ENCODE measurements around the gene OPHN1. TPM values are rescaled to one million over a fixed set of nuclear protein-coding genes. Genes with fewer than 3 reads are reported as not detected.

OPHN1 gene
- total and polyA plus RNA-seq, 4 experiments from 2014 or later: 0.03 to 0.44 (median 0.23) TPM; not detected in 1

DNA sequence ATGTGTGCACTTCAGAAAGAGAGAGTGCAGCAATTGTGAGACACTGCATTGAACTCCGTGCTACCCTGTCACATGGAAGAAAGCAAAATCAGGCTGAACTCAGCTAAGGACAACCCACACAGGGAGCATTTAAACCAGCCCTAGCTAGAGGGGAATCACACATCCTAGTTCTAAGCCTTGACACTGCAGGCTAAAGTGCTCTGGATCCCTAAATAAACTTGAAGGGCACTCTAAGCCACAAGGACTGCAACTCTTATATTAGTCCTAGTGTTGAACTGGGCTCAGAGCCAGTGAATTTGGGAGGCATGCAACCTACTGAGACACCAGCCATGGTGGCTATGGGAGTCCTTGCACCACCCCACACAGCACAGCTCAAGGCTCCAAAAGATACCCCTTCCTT, 311.9 kb downstream of the OPHN1 start:
- no peak for DNase-seq
- intact Hi-C loops (cut with micrococcal nuclease): no loop called here
- H3K4me3 Mint-ChIP-seq: no peak overlapping the region
- ChIA-PET CTCF (ENCODE audit: partially characterized antibody) (no interaction called here), POLR2A (ENCODE audit: partially characterized antibody) (no interaction called here)
- no peak overlapping the region for H3K27ac ChIP-seq (ENCODE audit: low read depth, low read length)
- no peaks in the 10 kb centered on the region for H3K36me3 Mint-ChIP-seq
- H3K4me1 Mint-ChIP-seq: no peaks in the 10 kb centered on the region
- H3K9me3 Mint-ChIP-seq: peaks cover 0 to 2% (median 0%) of the 10 kb centered on the region in 8 donors
- no peaks in the 10 kb centered on the region for H3K27me3 ChIP-seq (ENCODE audit: insufficient read depth, low read length)
- no peaks in the 10 kb centered on the region for H3K9me3 ChIP-seq (ENCODE audit: control insufficient read depth in 1 of 2, low read length in 2 of 2)
- no peaks in the 10 kb centered on the region for H3K36me3 ChIP-seq (ENCODE audit: insufficient read depth, low read length)
- H3K27ac Mint-ChIP-seq: no peak overlapping the region
- no peaks in the 10 kb centered on the region for H3K4me1 ChIP-seq (ENCODE audit: insufficient read depth, low read length)
- H3K4me3 ChIP-seq (ENCODE audit: low read length in 2 of 2): no peak overlapping the region
- no peaks in the 10 kb centered on the region for H3K27me3 Mint-ChIP-seq

DNA sequence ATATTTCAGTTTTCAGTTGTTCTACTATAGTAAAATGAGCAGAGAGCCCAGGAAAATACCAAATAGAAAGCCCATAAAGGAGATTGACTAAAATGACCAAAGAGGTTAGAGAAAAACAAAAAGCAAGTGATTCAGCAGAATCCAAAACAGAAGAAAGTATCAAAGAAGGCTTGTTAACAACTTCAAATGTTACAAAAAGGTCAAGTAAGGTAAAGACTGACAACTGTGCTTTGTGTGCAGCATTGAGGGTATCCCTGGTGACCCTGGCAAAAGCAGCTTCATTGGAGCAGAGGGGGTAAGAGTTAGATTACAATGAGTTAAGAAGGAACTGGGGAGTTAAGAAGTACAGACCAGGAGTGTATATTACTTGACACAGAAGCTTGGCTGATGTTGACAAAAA, 317.9 kb downstream of the OPHN1 start:
- ChIA-PET CTCF (ENCODE audit: partially characterized antibody) (no interaction called here), POLR2A (ENCODE audit: partially characterized antibody) (no interaction called here)
- no peaks in the 10 kb centered on the region for H3K27me3 Mint-ChIP-seq

DNA sequence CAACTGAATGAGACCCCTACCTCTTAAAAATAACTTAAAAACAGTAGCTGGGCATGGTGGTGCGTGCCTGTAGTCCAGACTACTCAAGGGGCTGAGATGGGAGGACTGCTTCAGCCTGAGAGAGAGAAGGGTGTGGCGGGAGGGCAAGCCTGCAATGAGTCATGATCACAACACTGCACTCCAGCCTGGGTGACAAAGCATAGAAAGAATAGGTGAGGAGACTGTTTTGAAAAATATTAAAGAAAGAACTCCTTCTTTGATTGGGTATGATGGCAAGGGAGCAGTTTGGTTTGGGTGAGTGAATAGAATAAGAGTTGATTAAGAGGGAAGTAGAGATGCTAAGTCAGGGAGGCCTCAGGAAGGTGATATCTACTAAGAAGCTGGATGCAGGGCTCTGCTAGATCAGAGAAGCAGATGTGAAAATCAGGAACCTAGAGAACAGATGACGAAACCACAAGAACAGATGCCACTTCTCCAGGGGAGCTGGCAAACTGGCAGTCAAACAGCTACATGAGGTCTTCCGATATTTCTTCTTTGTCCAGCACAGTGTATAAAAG, 318.6 kb downstream of the OPHN1 start:
- H3K36me3 Mint-ChIP-seq: no peaks in the 10 kb centered on the region
- Histone ChIP-seq H3K9me3 (ENCODE audit: control insufficient read depth in 1 of 2, low read length in 2 of 2) (no peaks in the 10 kb centered on the region), H3K27ac (ENCODE audit: low read depth, low read length) (no peak overlapping the region), H3K36me3 (ENCODE audit: insufficient read depth, low read length) (no peaks in the 10 kb centered on the region), H3K4me3 (ENCODE audit: low read length in 2 of 2) (no peak overlapping the region), H3K4me1 (ENCODE audit: insufficient read depth, low read length) (no peaks in the 10 kb centered on the region), H3K27me3 (ENCODE audit: insufficient read depth, low read length) (no peaks in the 10 kb centered on the region)
- CTCF ChIA-PET (ENCODE audit: partially characterized antibody): no interaction called here
- POLR2A ChIA-PET (ENCODE audit: partially characterized antibody): no interaction called here
- intact Hi-C loops (cut with micrococcal nuclease): no loop called here
- peak overlapping the region in 1 of 7 donors; percentile 24 for H3K27ac Mint-ChIP-seq
- DNase-seq: no peak
- H3K27me3 Mint-ChIP-seq: no peaks in the 10 kb centered on the region
- H3K4me1 Mint-ChIP-seq: no peaks in the 10 kb centered on the region
- no peak overlapping the region for H3K4me3 Mint-ChIP-seq
- no peaks in the 10 kb centered on the region for H3K9me3 Mint-ChIP-seq

More for the DNA sequence above, 317.9 kb downstream of the OPHN1 start:
- H3K4me1 ChIP-seq (ENCODE audit: insufficient read depth, low read length): no peaks in the 10 kb centered on the region
- H3K27me3 ChIP-seq (ENCODE audit: insufficient read depth, low read length): no peaks in the 10 kb centered on the region
- H3K9me3 ChIP-seq (ENCODE audit: control insufficient read depth in 1 of 2, low read length in 2 of 2): no peaks in the 10 kb centered on the region
- H3K4me1 Mint-ChIP-seq: no peaks in the 10 kb centered on the region
- H3K36me3 Mint-ChIP-seq: no peaks in the 10 kb centered on the region
- H3K36me3 ChIP-seq (ENCODE audit: insufficient read depth, low read length): no peaks in the 10 kb centered on the region
- no peak overlapping the region for H3K4me3 Mint-ChIP-seq
- H3K27ac Mint-ChIP-seq: no peak overlapping the region
- DNase-seq: no peak
- no peaks in the 10 kb centered on the region for H3K9me3 Mint-ChIP-seq
- no peak overlapping the region for H3K4me3 ChIP-seq (ENCODE audit: low read length in 2 of 2)
- H3K27ac ChIP-seq (ENCODE audit: low read depth, low read length): no peak overlapping the region
- intact Hi-C loops (cut with micrococcal nuclease): no loop called here

DNA sequence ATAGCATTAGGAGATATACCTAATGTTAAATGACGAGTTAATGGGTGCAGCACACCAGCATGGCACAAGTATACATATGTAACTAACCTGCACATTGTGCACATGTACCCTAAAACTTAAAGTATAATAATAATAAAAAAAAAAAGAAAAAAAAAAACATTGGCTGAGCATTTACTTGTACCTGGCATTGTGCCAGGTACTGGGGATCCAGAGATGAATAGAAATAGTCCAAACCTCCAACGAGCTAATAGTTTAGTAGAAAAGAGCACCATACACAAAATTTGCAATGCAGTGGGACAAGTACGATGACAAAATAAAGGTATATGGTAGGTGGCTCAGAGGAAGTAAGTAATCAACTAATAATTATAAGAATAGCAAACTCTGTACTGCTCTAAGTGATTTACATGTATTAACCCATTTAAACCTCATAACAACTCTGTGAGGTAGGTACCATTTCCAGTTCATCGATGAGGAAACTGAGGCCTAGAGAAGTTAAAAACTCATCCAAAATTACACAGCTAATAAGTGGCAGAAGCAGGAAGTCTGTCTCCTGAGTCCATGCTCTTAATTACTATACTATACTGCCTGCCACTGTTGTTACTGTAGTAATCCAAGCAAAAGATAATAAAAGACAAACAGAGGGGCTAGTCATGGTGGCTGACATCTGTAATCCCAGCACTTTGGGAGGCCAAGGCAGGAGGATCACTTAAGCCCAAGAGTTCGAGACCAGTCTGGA, 319.3 kb downstream of the OPHN1 start:
- intact Hi-C loops (cut with micrococcal nuclease): no loop called here
- no peaks in the 10 kb centered on the region for H3K36me3 Mint-ChIP-seq
- no peak overlapping the region for H3K4me3 ChIP-seq (ENCODE audit: low read length in 2 of 2)
- H3K4me1 Mint-ChIP-seq: no peaks in the 10 kb centered on the region
- no peaks in the 10 kb centered on the region for H3K4me1 ChIP-seq (ENCODE audit: insufficient read depth, low read length)
- H3K27ac Mint-ChIP-seq: no peak overlapping the region
- no peak for DNase-seq
- H3K27ac ChIP-seq (ENCODE audit: low read depth, low read length): no peak overlapping the region
- H3K27me3 ChIP-seq (ENCODE audit: insufficient read depth, low read length): no peaks in the 10 kb centered on the region
- H3K9me3 Mint-ChIP-seq: no peaks in the 10 kb centered on the region
- no peaks in the 10 kb centered on the region for H3K9me3 ChIP-seq (ENCODE audit: control insufficient read depth in 1 of 2, low read length in 2 of 2)
- H3K36me3 ChIP-seq (ENCODE audit: insufficient read depth, low read length): no peaks in the 10 kb centered on the region
- no peak overlapping the region for H3K4me3 Mint-ChIP-seq
- no peaks in the 10 kb centered on the region for H3K27me3 Mint-ChIP-seq
- ChIA-PET CTCF (ENCODE audit: partially characterized antibody) (no interaction called here), POLR2A (ENCODE audit: partially characterized antibody) (no interaction called here)

DNA sequence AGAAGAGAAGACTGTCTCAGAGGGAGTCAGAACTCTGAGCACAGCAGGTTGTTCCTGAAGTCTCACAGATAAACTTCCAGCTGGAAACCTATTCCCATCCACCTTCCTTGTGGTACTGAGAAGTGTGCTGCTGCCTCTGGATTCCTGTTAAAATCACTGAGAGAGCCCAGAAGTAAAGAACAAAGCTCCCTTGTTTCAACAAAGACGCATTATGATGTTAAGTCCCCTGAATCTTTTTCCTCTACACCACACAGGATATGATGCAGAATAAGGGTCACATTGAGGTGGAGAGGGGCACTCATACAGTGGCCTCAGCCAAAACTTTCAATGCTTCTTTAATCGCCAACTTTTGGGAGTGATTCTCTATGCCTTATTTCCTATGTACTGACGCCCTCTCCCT, 321.0 kb downstream of the OPHN1 start:
- Mint-ChIP-seq H3K27me3 (no peaks in the 10 kb centered on the region), H3K27ac (no peak overlapping the region), H3K36me3 (no peaks in the 10 kb centered on the region), H3K9me3 (no peaks in the 10 kb centered on the region), H3K4me3 (no peak overlapping the region), H3K4me1 (no peaks in the 10 kb centered on the region)
- CTCF ChIA-PET (ENCODE audit: partially characterized antibody): no interaction called here
- POLR2A ChIA-PET (ENCODE audit: partially characterized antibody): no interaction called here
- no peaks in the 10 kb centered on the region for H3K4me1 ChIP-seq (ENCODE audit: insufficient read depth, low read length)
- no peaks in the 10 kb centered on the region for H3K36me3 ChIP-seq (ENCODE audit: insufficient read depth, low read length)
- H3K9me3 ChIP-seq (ENCODE audit: control insufficient read depth in 1 of 2, low read length in 2 of 2): no peaks in the 10 kb centered on the region
- intact Hi-C loops (cut with micrococcal nuclease): no loop called here
- no peak overlapping the region for H3K4me3 ChIP-seq (ENCODE audit: low read length in 2 of 2)
- H3K27ac ChIP-seq (ENCODE audit: low read depth, low read length): no peak overlapping the region
- no peaks in the 10 kb centered on the region for H3K27me3 ChIP-seq (ENCODE audit: insufficient read depth, low read length)
- DNase-seq: no peak

DNA sequence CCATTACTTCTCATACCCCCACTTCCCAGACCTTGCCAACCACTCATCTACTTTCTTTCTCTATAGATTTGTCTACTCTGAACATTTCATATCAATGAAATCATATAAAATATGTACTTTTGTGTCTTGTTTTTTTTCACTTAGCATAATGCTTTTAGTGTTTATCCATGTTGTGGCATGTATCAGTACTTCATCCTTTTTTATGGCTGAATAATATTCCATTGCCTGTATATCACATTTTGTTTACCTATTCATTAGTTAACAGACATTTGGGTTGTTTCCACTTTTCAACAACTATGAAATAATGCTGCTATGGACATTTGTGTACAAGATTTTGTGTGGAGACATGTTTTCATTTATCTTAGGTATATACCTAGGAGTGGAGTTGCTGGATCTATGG, 324.1 kb downstream of the OPHN1 start:
- no peak for DNase-seq
- ChIA-PET POLR2A (ENCODE audit: partially characterized antibody) (no interaction called here), CTCF (ENCODE audit: partially characterized antibody) (no interaction called here)
- H3K9me3 ChIP-seq (ENCODE audit: control insufficient read depth in 1 of 2, low read length in 2 of 2): no peaks in the 10 kb centered on the region
- H3K36me3 ChIP-seq (ENCODE audit: insufficient read depth, low read length): no peaks in the 10 kb centered on the region
- Mint-ChIP-seq H3K27ac (no peak overlapping the region), H3K4me1 (no peaks in the 10 kb centered on the region), H3K36me3 (no peaks in the 10 kb centered on the region), H3K9me3 (peaks cover 0 to 3% (median 0%) of the 10 kb centered on the region in 8 donors), H3K27me3 (no peaks in the 10 kb centered on the region), H3K4me3 (no peak overlapping the region)
- H3K4me3 ChIP-seq (ENCODE audit: low read length in 2 of 2): no peak overlapping the region
- no peaks in the 10 kb centered on the region for H3K27me3 ChIP-seq (ENCODE audit: insufficient read depth, low read length)
- intact Hi-C loops (cut with micrococcal nuclease): no loop called here
- no peak overlapping the region for H3K27ac ChIP-seq (ENCODE audit: low read depth, low read length)
- H3K4me1 ChIP-seq (ENCODE audit: insufficient read depth, low read length): no peaks in the 10 kb centered on the region

DNA sequence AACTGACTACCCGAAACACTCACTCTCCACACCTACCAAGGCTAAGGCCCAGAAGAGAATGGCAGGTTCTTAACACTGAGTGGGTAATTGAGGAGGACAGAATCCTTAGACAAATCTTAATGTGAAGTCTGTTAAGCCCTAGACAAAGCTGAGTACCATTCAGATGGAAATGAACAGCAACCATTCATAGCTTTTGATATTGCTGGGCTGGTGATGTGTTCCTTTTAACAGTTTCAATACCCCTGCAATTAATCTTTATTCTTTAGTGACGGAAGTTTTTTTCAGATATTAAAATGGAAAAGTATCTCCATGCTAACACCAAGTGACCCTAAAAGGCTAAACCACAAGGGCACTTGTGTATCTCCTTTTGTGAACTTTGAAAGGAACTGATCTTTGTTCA, 334.9 kb downstream of the OPHN1 start:
- DNase-seq: no peak
- ChIA-PET POLR2A (ENCODE audit: partially characterized antibody) (no interaction called here), CTCF (ENCODE audit: partially characterized antibody) (no interaction called here)
- no peak overlapping the region for H3K4me3 Mint-ChIP-seq
- no peaks in the 10 kb centered on the region for H3K36me3 Mint-ChIP-seq
- H3K4me3 ChIP-seq (ENCODE audit: low read length in 2 of 2): no peak overlapping the region
- H3K27ac Mint-ChIP-seq: no peak overlapping the region
- no peaks in the 10 kb centered on the region for H3K27me3 ChIP-seq (ENCODE audit: insufficient read depth, low read length)
- no peaks in the 10 kb centered on the region for H3K36me3 ChIP-seq (ENCODE audit: insufficient read depth, low read length)
- intact Hi-C loops (cut with micrococcal nuclease): no loop called here
- no peaks in the 10 kb centered on the region for H3K9me3 ChIP-seq (ENCODE audit: control insufficient read depth in 1 of 2, low read length in 2 of 2)
- H3K9me3 Mint-ChIP-seq: no peaks in the 10 kb centered on the region
- H3K4me1 Mint-ChIP-seq: no peaks in the 10 kb centered on the region
- no peaks in the 10 kb centered on the region for H3K4me1 ChIP-seq (ENCODE audit: insufficient read depth, low read length)
- no peak overlapping the region for H3K27ac ChIP-seq (ENCODE audit: low read depth, low read length)
- no peaks in the 10 kb centered on the region for H3K27me3 Mint-ChIP-seq
